GM12874 (cell line): ENCODE data around the gene ANO1.

Experiments used
- TF ChIP-seq, protein P1 (sequence below): IDR thresholded peaks from 2 replicates; pipeline ENCODE4 v1.5.1; 2011; ENCODE audit warnings: low read depth, mild to moderate bottlenecking, control low read depth, low read length, moderate library complexity; ENCODE audit not compliant: insufficient read depth

The ANO1 gene

DNA sequence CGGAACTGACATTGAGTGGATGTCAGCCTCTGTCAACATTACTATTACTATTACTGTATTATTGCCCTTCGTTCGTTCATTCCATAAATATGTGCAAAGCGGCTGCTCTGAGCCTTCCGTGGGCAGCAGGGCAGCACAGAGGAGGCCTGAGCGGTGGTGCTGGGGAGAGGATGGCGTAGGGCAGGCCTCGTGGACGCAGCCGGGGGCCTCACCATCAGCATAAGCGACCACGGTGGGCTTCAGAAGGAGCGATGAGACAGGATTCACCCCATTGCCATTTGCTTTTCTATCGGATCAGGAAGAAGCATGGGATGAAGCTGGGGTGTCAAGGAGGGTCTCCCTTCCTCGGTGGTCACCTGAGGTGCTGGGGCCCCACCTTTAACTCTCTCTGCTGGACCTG, 22.7 kb downstream of the ANO1 start:
- TF ChIP-seq, protein P1, sequence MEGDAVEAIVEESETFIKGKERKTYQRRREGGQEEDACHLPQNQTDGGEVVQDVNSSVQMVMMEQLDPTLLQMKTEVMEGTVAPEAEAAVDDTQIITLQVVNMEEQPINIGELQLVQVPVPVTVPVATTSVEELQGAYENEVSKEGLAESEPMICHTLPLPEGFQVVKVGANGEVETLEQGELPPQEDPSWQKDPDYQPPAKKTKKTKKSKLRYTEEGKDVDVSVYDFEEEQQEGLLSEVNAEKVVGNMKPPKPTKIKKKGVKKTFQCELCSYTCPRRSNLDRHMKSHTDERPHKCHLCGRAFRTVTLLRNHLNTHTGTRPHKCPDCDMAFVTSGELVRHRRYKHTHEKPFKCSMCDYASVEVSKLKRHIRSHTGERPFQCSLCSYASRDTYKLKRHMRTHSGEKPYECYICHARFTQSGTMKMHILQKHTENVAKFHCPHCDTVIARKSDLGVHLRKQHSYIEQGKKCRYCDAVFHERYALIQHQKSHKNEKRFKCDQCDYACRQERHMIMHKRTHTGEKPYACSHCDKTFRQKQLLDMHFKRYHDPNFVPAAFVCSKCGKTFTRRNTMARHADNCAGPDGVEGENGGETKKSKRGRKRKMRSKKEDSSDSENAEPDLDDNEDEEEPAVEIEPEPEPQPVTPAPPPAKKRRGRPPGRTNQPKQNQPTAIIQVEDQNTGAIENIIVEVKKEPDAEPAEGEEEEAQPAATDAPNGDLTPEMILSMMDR, result no peak

DNA sequence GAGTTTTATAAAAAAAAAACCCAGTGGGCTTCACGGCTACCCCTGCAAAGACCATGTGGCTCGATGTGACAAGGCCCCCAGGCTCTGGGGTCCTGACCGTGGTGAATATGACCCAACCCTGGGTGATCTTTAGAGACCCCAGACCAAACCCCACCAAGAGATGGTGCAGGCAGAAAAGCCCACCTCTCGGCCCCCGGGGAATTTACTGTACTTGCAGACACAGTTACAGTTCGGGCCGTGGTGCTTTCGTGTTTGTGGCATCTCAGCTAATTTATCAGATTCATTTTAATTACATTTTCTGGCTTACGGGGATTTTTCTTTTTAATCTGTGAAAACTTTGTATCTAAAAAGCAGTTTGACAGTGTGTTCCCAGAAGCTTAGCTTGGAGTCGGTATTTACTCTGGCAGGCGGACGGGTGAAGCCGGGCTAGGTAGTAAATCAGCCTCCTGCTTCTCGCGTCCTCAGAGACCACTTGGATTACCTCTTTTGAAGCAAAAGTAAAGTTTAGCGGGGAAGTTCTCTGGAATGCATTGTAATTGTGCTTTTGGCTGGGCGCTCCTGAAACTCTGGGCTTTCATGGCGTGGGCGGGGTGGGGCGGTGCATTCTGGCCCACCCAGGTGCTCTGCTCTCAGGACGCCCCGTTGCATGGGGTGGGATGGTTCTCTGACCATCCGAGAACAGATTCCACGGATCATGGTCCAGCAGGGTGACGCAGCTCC, 25.3 kb downstream of the ANO1 start:
- TF ChIP-seq, protein P1, result no peak

DNA sequence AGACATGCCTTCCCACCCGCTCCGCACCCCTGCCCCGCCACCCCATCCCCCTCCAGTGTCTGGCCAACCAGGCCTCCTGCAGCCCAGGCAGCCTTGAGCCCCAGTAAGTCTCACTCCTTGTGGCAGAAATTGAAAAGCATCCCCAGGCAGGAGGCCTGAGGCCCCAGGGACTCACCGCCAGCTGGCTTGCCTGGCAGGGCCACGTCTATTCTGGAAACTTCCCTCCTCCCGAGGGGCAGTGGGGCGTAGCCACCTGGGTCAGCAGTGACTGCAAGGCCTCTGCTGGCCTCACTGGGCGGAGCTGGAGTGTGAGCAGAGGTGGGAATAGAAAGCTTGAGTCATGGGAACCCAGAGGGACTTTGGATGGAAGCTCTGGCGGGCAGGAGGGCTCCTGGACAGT, 26.3 kb downstream of the ANO1 start:
- TF ChIP-seq, protein P1, result no peak

DNA sequence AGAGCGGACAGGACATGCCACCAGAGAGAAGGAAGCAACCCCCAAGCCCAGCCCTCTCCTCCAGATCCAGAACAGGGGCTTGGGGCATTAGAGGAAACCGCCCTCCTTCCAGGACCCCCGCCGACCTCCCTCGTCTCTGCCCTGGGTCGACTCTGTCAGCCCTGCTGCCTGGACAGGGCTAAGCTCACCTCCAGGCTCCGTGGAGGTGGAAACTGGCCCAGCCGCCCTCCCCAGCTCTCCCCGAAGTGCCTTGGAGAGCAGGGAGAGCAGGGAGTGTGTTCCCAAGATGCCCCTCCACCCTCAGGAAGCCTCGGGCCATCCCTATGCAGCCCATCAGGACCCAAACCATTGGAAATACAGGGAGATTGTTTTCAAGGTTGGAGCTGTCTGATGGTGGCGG, 26.8 kb downstream of the ANO1 start:
- TF ChIP-seq, protein P1, result no peak

DNA sequence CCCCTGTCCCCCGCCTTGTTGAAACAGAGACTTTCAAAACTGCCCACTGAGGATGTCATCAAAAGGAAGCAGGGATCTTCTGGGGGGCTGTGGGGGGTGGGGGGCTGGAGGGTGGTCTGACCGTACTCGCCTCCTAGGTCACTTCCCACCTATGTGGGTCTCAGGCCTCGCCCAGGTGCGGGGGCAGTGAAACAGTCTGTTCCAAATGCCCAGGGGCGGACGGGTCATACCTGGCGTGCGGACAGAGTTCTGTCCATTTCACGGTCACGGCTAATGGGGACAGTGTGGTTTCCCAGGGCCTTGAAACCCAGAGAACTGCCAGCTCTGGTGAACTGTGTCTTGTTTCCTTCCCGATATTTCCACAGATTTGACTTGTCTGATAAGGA, 27.2 kb downstream of the ANO1 start:
- TF ChIP-seq, protein P1, result no peak

DNA sequence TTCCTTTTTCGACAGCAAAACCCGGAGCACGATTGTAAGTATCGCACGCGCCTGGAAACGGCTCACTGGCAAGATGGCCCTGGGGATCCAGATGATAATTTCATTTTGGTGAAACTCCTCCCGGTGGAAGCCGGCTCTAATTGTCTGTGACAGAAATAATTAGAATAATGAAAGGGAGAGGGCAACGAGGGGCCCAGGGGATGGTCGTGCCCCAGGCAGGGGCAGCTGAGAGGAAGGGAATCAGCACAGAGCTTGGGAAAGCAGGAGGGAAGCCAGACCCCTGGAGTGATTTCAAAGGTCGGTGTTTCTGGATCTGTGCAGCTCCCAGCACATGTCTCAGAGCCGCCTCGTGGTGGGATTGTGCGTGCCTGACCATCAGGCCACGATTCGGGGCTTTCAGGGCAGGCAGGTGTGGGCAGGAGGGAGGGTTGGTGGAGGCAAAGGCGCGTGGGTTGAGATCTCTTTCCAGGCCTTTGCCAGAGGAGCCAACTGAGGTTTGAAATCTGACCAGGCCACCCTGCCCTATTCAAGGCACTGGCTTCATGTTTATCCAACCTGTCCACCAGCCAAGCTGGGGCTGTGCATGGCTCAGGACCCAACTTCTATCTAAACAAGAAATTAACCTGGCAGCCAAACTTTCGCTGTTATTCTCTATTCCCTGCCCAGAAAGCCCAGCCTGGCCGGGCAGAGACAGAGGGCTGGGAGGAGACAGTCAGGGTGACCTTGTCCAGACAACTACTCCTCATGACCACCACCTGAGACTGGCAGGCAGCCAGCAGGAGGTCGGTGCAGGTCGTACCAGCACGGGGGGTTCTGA, 27.8 kb downstream of the ANO1 start:
- TF ChIP-seq, protein P1, result no peak

DNA sequence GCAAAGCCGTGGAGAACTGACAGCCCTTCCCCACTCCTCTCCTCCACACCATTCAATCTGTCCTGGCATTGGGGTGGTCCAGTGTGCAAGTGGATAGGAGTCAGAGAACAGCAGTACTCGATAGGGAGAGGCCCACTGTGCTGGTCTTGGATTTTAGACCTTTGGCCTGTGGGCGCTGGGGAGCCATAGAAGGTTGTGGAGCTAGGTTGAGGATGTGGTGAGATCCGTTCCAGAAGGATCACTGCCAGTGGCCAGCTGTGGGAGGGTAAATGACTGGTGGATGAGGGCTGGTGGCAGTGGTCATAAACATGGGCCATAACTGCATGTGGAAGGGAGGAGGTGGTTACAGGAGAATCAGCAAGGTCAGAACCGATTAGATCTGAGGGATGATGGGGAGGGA, 28.6 kb downstream of the ANO1 start:
- TF ChIP-seq, protein P1, result no peak
